PFSK-1 (cell line): ENCODE measurements around the gene SETD2.

Experiments
- FOXP2 ChIP-seq: optimal IDR thresholded peaks from 2 replicates; pipeline ENCODE3; 2011; ENCODE audit warnings: borderline replicate concordance, control low read depth, inconsistent platforms; ENCODE audit not compliant: insufficient read depth; ENCODE audit errors: extremely low read length, extremely low read depth
- POLR2AphosphoS5 ChIP-seq: IDR thresholded peaks from 2 replicates; pipeline ENCODE4 v1.6.1; 2012; ENCODE audit warnings: low read depth, mild to moderate bottlenecking, control low read depth, low read length, moderate library complexity
- SIN3A ChIP-seq: IDR thresholded peaks from 2 replicates; pipeline ENCODE4 v1.6.1; 2012; ENCODE audit warnings: mild to moderate bottlenecking, low read length, moderate library complexity, borderline replicate concordance; ENCODE audit not compliant: insufficient read depth
- TAF1 ChIP-seq: IDR thresholded peaks from 2 replicates; pipeline ENCODE4 v1.6.1; 2012; ENCODE audit warnings: low read length, control low read depth, borderline replicate concordance; ENCODE audit not compliant: insufficient read depth
- TF ChIP-seq, protein P1 (sequence below), 2 experiments: IDR thresholded peaks; 2 replicates each; pipeline versions ENCODE4 v1.6.1 to v1.8.0; 2011 to 2012; ENCODE audit warnings: low read depth in 2 of 2, low read length in 2 of 2, control low read depth in 1 of 2, inconsistent platforms in 1 of 2, mild to moderate bottlenecking in 1 of 2, moderate library complexity in 1 of 2; ENCODE audit not compliant: insufficient read depth in 1 of 2

Gene SETD2

DNA sequence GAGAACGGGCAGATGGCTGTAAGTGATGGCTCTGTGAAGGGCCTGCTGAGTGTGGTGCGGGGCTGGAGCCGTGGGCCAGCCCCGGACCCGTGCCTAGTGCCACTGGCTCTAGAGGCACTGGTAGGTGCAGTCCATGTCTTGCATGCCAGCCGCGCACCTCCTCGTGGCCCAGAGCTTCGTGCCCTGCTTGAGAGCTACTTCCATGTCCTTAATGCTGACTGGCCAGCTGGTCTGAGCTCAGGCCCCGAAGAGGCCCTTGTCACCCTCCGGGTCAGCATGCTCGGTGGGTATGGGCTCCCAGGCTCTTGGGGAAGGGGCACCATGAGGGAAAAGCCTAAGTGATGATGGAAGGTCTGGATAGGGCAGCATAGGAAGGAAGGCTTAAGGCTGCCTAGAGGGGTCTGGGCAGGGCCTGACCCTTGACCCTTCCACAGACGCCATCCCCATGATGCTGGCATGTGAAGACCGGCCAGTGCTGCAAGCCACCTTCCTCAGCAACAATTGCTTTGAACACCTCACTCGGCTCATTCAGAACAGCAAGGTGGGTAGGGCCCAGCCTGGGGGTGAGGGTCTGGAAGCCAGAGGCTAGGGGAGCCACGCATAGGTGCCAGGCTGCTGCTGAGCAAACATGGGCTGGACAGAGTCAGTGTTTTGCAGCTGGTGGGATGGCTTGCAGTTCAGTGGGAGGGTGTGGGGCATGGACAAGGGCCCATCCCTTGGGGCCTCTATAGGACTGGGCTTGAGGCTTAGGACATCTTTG lies 172.3 kb downstream of the SETD2 start:
- TF ChIP-seq TAF1 (no peak), SIN3A (no peak), FOXP2 (no peak), POLR2AphosphoS5 (no peak)
- TF ChIP-seq, protein P1, sequence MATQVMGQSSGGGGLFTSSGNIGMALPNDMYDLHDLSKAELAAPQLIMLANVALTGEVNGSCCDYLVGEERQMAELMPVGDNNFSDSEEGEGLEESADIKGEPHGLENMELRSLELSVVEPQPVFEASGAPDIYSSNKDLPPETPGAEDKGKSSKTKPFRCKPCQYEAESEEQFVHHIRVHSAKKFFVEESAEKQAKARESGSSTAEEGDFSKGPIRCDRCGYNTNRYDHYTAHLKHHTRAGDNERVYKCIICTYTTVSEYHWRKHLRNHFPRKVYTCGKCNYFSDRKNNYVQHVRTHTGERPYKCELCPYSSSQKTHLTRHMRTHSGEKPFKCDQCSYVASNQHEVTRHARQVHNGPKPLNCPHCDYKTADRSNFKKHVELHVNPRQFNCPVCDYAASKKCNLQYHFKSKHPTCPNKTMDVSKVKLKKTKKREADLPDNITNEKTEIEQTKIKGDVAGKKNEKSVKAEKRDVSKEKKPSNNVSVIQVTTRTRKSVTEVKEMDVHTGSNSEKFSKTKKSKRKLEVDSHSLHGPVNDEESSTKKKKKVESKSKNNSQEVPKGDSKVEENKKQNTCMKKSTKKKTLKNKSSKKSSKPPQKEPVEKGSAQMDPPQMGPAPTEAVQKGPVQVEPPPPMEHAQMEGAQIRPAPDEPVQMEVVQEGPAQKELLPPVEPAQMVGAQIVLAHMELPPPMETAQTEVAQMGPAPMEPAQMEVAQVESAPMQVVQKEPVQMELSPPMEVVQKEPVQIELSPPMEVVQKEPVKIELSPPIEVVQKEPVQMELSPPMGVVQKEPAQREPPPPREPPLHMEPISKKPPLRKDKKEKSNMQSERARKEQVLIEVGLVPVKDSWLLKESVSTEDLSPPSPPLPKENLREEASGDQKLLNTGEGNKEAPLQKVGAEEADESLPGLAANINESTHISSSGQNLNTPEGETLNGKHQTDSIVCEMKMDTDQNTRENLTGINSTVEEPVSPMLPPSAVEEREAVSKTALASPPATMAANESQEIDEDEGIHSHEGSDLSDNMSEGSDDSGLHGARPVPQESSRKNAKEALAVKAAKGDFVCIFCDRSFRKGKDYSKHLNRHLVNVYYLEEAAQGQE (IDR thresholded peaks at IDR 0.05; ENCODE audit: insufficient read depth in 1 of 2, low read depth in 2 of 2, low read length in 2 of 2), result no peak

DNA sequence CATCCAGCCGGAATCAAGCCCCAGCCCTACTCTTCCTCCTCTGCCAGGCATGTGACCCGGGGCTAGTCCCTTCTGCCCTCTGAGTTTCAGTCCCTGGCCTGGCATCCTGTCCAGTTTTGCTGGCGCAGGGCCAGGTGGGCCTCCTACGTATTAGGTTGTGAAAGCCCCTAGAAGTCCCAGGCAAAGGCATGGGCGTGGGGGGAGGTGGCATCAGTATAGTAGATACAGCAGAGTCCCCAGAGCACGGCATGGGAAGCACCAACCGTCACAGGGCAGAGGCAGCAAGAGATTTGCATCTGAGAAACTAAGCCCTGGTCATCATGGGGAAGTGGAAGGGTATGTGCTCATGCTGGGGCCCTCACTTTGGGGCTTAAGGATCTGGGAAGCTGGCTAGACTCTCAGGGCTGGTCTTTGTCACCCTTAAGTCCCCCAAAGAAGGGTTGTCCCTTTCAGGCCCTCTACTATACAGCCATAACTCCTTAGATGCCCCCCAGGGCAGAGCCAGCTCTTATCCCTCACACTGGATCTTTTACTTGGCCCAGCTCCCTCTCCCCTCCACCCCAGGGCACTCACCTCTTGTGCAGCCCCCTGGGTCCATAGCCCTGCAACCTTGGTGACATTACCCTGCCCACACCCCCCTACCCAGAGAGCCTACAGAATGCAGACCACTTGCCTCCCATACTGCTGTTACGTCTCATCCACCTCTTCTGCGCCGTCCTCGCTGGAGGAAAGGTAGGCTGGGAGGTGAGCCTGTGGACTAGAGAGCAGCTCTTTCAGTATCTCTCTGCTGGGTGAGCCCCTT lies 173.1 kb downstream of the SETD2 start:
- TF ChIP-seq TAF1 (no peak), POLR2AphosphoS5 (no peak), SIN3A (no peak), FOXP2 (no peak)
- TF ChIP-seq, protein P1 (IDR thresholded peaks at IDR 0.05; ENCODE audit: insufficient read depth in 1 of 2, low read depth in 2 of 2, low read length in 2 of 2), result no peak

DNA sequence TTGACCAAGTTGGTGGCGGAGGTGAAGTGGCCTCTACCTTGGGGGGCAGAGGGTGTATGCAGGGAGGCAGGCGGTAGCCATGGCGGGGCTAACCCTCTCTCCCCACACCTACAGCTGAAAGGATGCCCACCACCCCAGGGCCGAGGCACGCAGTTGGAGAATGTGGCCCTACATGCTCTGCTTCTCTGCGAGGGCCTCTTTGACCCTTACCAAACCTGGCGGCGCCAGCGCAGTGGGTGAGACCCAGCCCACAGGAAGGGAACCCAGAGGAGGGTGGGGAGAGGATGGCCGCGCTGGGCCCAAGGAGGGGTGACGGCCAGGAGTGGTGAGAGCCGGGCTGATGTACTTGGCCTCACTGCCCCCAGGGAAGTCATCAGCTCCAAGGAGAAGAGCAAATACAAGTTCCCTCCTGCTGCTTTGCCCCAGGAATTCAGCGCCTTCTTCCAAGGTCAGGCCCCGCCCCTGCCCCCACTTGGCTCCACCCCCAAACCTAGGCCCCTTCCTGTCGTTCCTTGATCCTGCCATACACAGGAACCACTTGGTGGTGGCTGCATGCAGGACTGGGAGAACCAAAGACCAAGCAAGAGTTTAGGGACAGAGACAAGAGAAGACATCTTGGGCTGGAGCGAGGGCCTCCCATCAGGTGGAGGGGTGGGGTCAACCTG lies 174.6 kb downstream of the SETD2 start:
- TF ChIP-seq POLR2AphosphoS5, result no peak
- TF ChIP-seq SIN3A, result no peak
- TF ChIP-seq, protein P1 (IDR thresholded peaks at IDR 0.05; ENCODE audit: insufficient read depth in 1 of 2, low read depth in 2 of 2, low read length in 2 of 2), result no peak
- no peak for TF ChIP-seq TAF1
- no peak for TF ChIP-seq FOXP2

DNA sequence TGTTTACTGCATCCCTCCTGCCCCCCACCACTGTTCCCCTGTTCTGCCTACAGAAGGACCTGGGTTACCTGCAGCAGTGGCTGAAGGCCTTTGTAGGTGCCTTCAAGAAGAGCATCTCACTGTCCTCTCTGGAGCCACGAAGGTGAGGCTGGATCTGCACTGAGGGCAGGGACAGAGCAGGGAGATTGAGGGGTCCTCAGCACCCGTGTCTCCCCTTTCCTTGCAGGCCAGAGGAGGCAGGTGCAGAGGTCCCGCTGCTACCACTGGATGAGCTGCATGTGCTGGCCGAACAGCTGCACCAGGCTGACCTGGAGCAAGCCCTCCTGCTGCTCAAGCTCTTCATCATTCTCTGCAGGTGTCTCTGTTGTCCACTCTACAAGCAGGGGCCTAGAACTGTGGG lies 175.3 kb downstream of the SETD2 start:
- TF ChIP-seq, protein P1 (IDR thresholded peaks at IDR 0.05; ENCODE audit: insufficient read depth in 1 of 2, low read depth in 2 of 2, low read length in 2 of 2), result no peak
- no peak for TF ChIP-seq SIN3A
- no peak for TF ChIP-seq TAF1
- TF ChIP-seq POLR2AphosphoS5, result no peak
- no peak for TF ChIP-seq FOXP2
